GM13977 (cell line): Measurements from ENCODE around the gene CABYR.

Experiments used
- DNase-seq: peaks from one replicate; pipeline ENCODE4 v3.0.0; 2012; ENCODE audit warnings: low spot score
- in situ Hi-C: fragments of 300-500 bp; cut with MboI; formaldehyde crosslinking; loops from one replicate; pipeline ENCODE4 v1.12.0; 2022; ENCODE audit warnings: low sequenced_read_pairs, low pct_unique_long_range_greater_than_20kb, mixed read lengths, inconsistent platforms; ENCODE audit not compliant: unreplicated experiment
- TF ChIP-seq, protein P1 (sequence below): IDR thresholded peaks from 2 replicates; pipeline ENCODE4 v1.5.1; 2012; ENCODE audit warnings: mild to moderate bottlenecking, control low read depth; ENCODE audit not compliant: insufficient read depth; ENCODE audit errors: extremely low read depth, missing control alignments

Gene CABYR

DNA sequence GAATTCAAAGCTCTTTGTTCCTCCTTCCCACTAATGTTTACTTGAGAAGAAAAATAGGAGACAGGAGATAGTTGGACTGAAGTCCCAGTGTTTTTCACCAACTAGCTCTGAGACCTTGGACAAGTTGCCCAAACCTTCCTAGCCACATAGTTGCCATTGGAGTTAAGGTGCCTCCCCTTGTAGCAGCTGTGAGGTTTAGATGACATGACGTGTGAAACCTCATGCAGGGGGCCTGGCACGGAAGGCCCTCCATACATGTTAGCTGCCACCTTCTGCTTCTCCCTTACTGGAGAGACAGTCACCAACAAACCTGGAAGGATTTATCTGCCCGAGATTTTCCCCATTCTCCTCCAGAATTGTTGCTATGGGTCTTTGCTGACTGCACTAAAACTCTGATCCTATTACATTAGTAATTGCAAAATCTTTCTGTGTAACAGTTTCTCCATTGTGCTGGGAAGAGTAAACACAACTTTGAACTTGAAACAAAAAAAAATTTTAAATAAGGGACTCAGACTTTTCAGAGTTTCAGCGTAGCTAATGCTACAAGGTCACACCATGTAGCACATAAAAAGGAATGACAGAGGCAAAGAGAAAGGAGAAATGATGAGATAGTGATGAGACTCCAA, 23.8 kb upstream of the CABYR start:
- TF ChIP-seq, protein P1, sequence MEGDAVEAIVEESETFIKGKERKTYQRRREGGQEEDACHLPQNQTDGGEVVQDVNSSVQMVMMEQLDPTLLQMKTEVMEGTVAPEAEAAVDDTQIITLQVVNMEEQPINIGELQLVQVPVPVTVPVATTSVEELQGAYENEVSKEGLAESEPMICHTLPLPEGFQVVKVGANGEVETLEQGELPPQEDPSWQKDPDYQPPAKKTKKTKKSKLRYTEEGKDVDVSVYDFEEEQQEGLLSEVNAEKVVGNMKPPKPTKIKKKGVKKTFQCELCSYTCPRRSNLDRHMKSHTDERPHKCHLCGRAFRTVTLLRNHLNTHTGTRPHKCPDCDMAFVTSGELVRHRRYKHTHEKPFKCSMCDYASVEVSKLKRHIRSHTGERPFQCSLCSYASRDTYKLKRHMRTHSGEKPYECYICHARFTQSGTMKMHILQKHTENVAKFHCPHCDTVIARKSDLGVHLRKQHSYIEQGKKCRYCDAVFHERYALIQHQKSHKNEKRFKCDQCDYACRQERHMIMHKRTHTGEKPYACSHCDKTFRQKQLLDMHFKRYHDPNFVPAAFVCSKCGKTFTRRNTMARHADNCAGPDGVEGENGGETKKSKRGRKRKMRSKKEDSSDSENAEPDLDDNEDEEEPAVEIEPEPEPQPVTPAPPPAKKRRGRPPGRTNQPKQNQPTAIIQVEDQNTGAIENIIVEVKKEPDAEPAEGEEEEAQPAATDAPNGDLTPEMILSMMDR: no peak
- DNase-seq: no peak
- in situ Hi-C loops: no loop called here

DNA sequence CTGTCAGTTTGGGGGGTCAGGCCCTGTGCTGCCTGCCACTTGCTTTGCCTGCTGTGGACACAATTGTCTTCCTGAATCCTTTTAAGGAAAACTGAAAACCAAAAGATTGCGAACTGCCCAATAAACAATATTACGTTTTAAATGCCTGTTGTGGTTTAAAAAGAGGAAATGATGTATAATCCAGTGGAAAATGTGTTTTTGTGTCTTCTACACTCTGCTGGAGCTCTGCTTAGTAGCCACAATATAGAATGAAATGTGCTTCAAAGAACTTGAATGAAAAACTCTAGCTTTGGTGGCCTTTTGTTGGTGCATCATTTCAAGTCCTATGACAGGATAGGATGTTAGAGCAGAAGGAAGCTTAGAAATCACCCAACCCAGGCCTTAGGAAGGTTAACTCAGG, 23.2 kb upstream of the CABYR start:
- TF ChIP-seq, protein P1: no peak
- in situ Hi-C loops: no loop called here
- no peak for DNase-seq

DNA sequence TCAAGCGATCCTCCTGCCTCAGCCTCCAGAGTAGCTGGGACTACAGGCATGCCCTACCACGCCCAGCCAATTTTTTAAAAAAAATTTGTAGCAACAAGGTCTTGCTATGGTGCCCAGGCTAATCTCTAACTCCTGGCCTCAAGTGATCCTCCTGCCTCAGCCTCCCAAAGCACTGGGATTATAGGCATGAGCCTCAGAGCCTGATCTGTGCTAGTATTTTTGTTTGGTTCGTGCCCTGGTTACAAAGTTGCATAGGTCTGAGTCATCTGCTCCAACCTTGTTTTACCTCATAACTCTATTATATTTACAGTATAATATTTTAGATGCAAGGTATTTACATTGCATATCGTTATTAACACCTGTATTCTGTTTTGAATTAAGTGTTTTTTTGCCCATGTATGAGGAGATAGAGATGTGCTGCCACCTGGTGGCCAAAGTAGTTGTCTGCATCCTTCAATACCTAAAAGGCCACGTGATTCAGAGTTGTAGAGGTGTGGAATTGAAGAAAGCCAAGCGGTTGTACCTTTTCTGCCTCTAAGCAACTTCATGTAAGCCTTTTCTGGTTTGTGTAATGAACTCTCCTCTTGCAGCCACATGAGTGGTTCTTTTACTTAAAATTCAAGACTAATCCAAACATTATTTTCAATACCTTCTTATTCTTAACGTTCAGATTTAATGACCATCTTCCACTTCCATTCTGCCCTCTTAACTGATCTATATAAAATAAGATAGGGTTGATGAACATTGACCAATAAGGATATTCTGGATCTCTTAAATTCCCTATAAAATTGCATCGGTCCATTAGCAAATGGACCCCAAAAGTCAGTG, 19.9 kb upstream of the CABYR start:
- TF ChIP-seq, protein P1: peak; percentile 78
- in situ Hi-C loops: no loop called here
- peak; percentile 65 for DNase-seq

DNA sequence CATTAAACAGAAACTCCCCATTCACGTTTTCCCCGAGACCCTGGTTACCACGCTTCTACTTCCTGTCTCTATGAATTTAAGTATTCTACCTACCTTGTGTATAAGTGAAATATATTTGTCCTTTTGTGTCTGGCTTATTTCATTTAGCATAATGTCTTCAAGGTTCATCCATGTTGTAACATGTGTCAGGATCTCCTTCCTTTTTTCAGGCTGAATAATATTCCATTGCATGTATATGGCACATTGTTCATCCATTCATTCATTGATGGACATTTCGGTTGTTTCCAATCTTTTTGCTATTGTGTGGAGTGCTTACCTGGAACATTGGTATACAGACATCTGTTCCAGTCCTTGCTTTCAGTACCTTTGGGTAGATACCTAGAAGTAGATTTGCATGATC, 18.2 kb upstream of the CABYR start:
- TF ChIP-seq, protein P1: no peak
- DNase-seq: no peak
- in situ Hi-C loops: no loop called here

DNA sequence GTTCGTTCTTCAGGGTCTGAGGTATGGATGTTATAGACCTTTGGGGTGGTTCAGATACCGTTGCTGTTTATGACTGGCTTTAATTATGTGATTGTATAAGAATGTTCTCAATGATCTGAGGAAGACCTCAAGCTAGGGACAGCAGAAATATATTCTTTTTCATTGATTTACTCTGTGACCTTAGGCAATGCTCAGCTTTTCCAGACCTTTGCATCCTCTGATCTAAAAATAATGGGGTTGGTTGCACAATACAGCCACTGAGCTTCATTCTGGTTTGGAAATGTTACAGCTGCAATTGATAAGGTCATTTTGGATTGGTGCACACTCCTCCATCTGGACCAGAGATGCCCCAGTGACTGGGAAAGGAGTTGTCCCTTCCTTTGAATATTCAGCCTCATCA, 17.2 kb upstream of the CABYR start:
- DNase-seq: no peak
- in situ Hi-C loops: no loop called here

DNA sequence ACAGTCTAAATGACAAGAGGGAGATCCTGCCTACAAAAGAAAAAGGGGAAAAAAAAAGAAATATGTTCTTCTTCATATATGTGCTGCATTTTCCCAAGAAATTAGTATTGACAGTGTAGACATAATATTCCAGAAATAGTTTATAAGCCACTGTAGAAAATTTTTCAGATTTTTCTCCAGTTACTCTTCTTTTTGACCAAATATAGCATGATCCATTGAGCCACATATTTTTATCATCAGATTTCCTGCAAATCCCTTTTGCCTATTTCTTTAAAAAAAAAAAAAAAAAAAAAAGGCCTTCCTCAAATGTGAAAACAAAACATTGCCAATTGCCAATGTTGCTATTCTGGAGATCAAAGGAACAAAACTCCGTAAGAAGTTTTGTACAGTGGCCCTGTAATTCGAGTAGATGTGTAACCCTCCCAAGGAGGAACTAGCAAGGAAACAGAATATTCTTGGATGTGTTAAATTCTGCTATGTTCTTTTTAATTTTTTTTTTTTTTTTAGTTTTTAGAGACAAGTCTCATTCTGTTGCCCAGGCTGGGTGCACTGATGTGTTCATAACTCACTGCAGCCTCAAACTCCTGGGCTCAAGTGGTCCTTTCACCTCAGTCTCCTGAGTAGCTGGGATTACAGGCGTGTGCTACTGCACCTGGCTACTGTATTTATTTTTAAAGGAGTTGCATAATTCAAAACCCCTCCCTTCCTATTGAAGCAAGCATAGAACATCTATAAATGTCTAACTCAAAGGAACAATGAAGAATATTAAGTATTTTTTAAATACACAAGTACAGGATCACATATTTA, 12.5 kb upstream of the CABYR start:
- TF ChIP-seq, protein P1: no peak
- DNase-seq: no peak
- in situ Hi-C loops: no loop called here

More for the DNA sequence above, 17.2 kb upstream of the CABYR start:
- TF ChIP-seq, protein P1: no peak
